Measurements from ENCODE around the gene POMT1.

POMT1 gene

DNA sequence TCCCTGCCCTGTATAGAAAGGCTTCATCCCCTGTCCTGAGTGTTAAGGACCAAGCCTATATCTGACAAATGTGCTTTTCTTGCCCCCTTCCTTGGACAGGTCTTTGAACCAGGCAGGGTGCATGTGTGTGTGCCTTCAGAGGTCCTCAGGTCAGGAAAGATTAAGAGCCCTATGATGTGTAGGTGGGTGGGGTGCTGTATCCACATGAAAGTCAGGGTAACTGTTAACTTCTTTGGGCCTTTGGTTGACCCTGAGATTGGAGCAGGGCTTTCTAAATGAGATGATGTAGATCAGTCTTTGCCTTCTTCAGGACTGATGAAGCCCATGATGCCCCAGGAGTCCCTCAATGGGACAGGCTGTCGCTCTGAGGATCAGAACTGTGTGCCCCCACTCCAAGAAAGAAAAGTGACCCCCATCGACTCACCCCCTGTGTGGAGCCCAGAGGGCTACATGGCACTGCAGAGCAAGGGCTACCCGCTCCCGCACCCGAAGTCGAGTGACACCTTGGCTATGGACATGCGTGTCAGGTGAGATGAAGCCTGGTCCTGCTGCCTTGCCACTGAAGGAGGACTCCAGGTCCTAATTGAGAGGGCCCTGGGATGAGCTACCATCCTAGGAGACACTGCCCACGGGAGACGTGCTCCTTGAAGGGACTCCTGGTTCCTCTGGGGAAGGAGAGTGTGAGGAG, 29.4 kb upstream of the POMT1 start:
- no peak for TF ChIP-seq CTCF (IDR thresholded peaks at IDR 0.05; ENCODE audit: borderline replicate concordance, extremely low read depth, low read length, poor library complexity, severe bottlenecking)
- no peak for TF ChIP-seq EZH2 (IDR thresholded peaks at IDR 0.05; ENCODE audit: borderline replicate concordance, low read depth, low read length, severe bottlenecking)
- ATAC-seq (ENCODE audit: insufficient read depth, low read depth) (no peak), DNase-seq (no peak)
- no peak overlapping the region for H3K27ac ChIP-seq (ENCODE audit: low read length)
- peaks cover 94% of the 10 kb centered on the region for H3K36me3 ChIP-seq (ENCODE audit: insufficient read depth, low read length)
- no peaks in the 10 kb centered on the region for H3K27me3 ChIP-seq (ENCODE audit: insufficient read depth, low read length, poor library complexity)
- H3K79me2 ChIP-seq (ENCODE audit: insufficient read depth, low read length) = peaks cover 39% of the 10 kb centered on the region
- no peaks in the 10 kb centered on the region for H3K9me3 ChIP-seq (ENCODE audit: insufficient read depth, low read length, severe bottlenecking)
- no peak overlapping the region for H3K4me3 ChIP-seq (ENCODE audit: low read depth in 1 of 2, low read length in 2 of 2)
- H4K20me1 ChIP-seq (ENCODE audit: insufficient read depth, low read length) = peaks cover 69% of the 10 kb centered on the region
- no peak overlapping the region for H3K9ac ChIP-seq (ENCODE audit: low read depth, low read length)
- no peaks in the 10 kb centered on the region for H3K4me1 ChIP-seq (ENCODE audit: insufficient read depth, low read length)
- H2AFZ ChIP-seq (ENCODE audit: low read depth, low read length) = no peak overlapping the region
- H3K4me2 ChIP-seq (ENCODE audit: insufficient read depth, low read length) = no peak overlapping the region

DNA sequence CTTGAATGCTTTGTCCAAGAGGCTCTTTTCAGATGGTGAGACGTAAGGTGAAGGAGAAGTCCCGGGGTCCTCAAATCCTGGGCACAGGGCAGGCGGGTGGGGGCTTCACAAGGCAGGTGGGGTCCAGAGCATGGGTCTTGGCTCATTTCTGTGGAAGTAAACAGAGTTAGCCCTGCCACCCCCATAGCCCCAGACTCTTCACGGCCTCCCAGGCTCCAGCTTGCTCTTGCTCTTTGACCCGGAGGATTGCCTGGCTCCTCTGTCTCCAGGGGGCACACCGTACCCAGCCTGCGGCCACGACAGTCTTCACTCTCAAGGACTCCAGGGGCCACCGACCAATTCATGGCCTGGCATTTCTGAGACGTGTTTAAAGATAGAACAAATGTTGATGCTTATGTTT, 28.8 kb upstream of the POMT1 start:
- H3K9me3 ChIP-seq (ENCODE audit: insufficient read depth, low read length, severe bottlenecking) = no peaks in the 10 kb centered on the region
- no peaks in the 10 kb centered on the region for H3K27me3 ChIP-seq (ENCODE audit: insufficient read depth, low read length, poor library complexity)
- peaks cover 93% of the 10 kb centered on the region for H3K36me3 ChIP-seq (ENCODE audit: insufficient read depth, low read length)
- no peak overlapping the region for H3K4me3 ChIP-seq (ENCODE audit: low read depth in 1 of 2, low read length in 2 of 2)
- no peak overlapping the region for H3K9ac ChIP-seq (ENCODE audit: low read depth, low read length)
- TF ChIP-seq CTCF (IDR thresholded peaks at IDR 0.05; ENCODE audit: borderline replicate concordance, extremely low read depth, low read length, poor library complexity, severe bottlenecking) (no peak), EZH2 (IDR thresholded peaks at IDR 0.05; ENCODE audit: borderline replicate concordance, low read depth, low read length, severe bottlenecking) (no peak)
- H3K4me2 ChIP-seq (ENCODE audit: insufficient read depth, low read length) = no peak overlapping the region
- no peak for DNase-seq
- ATAC-seq (ENCODE audit: insufficient read depth, low read depth) = no peak
- H3K4me1 ChIP-seq (ENCODE audit: insufficient read depth, low read length) = no peaks in the 10 kb centered on the region
- no peak overlapping the region for H2AFZ ChIP-seq (ENCODE audit: low read depth, low read length)
- peaks cover 69% of the 10 kb centered on the region for H4K20me1 ChIP-seq (ENCODE audit: insufficient read depth, low read length)
- peaks cover 39% of the 10 kb centered on the region for H3K79me2 ChIP-seq (ENCODE audit: insufficient read depth, low read length)
- H3K27ac ChIP-seq (ENCODE audit: low read length) = no peak overlapping the region

- H3K4me2 ChIP-seq (ENCODE audit: insufficient read depth, low read length) = no peak overlapping the region
- H3K4me1 ChIP-seq (ENCODE audit: insufficient read depth, low read length) = no peaks in the 10 kb centered on the region
- H3K79me2 ChIP-seq (ENCODE audit: insufficient read depth, low read length) = peaks cover 34% of the 10 kb centered on the region
- no peak overlapping the region for H3K27ac ChIP-seq (ENCODE audit: low read length)
- peaks cover 96% of the 10 kb centered on the region for H3K36me3 ChIP-seq (ENCODE audit: insufficient read depth, low read length)
- no peak overlapping the region for H2AFZ ChIP-seq (ENCODE audit: low read depth, low read length)
- ATAC-seq (ENCODE audit: insufficient read depth, low read depth) (no peak), DNase-seq (no peak)
- no peaks in the 10 kb centered on the region for H3K9me3 ChIP-seq (ENCODE audit: insufficient read depth, low read length, severe bottlenecking)
- H4K20me1 ChIP-seq (ENCODE audit: insufficient read depth, low read length) = peaks cover 73% of the 10 kb centered on the region
- no peaks in the 10 kb centered on the region for H3K27me3 ChIP-seq (ENCODE audit: insufficient read depth, low read length, poor library complexity)
- H3K9ac ChIP-seq (ENCODE audit: low read depth, low read length) = no peak overlapping the region
- H3K4me3 ChIP-seq (ENCODE audit: low read depth in 1 of 2, low read length in 2 of 2) = no peak overlapping the region
- no peak for TF ChIP-seq CTCF (IDR thresholded peaks at IDR 0.05; ENCODE audit: borderline replicate concordance, extremely low read depth, low read length, poor library complexity, severe bottlenecking)
- TF ChIP-seq EZH2 (IDR thresholded peaks at IDR 0.05; ENCODE audit: borderline replicate concordance, low read depth, low read length, severe bottlenecking) = no peak
These were observed 28.0 kb upstream of the POMT1 start for GRCh38 chr9:131474711-131475110.
